ENCODE measurements around the gene CPPED1.

CPPED1 gene

GRCh38 chr16:12752159-12752558 lies 51.5 kb downstream of the CPPED1 start:
- no CpG with 5 or more reads among the region's 2 CpGs for WGBS (ENCODE audit: insufficient coverage)

GRCh38 chr16:12750554-12750918 lies 53.2 kb downstream of the CPPED1 start:
- Histone ChIP-seq H3K4me3 (ENCODE audit: control insufficient read depth in 1 of 7, extremely low read depth in 1 of 7, insufficient read depth in 4 of 7, low read depth in 2 of 7, low read length in 6 of 7) (no peak overlapping the region), H3K9me3 (ENCODE audit: control extremely low read depth in 1 of 5, control insufficient read depth in 4 of 5, insufficient read depth in 2 of 5, low read depth in 1 of 5, low read length in 4 of 5) (peaks cover 0 to 2% (median 0%) of the 10 kb centered on the region in 5 experiments), H3K27ac (ENCODE audit: insufficient read depth in 1 of 2, low read depth in 1 of 2, low read length in 2 of 2, poor library complexity in 1 of 2, severe bottlenecking in 2 of 2) (no peak overlapping the region), H3K36me3 (ENCODE audit: control insufficient read depth in 4 of 4, insufficient read depth in 4 of 4, low read length in 3 of 4) (peaks cover 0 to 6% (median 0%) of the 10 kb centered on the region in 4 experiments), H3K4me1 (ENCODE audit: control extremely low read depth in 1 of 4, control insufficient read depth in 4 of 4, insufficient read depth in 4 of 4, low read length in 3 of 4) (peaks cover 0 to 32% (median 4%) of the 10 kb centered on the region in 4 experiments), H3K27me3 (replicated peaks in 2 of 5; ENCODE audit: control insufficient read depth in 4 of 5, insufficient read depth in 5 of 5, low read length in 4 of 5) (no peaks in the 10 kb centered on the region)
- no peak for DNase-seq
- CTCF ChIA-PET, result no interaction called here
- 100% methylated on average over 4 of the region's 9 CpGs for WGBS (ENCODE audit: insufficient coverage)
- POLR2A ChIA-PET, result no interaction called here

More at GRCh38 chr16:12752159-12752558, 51.5 kb downstream of the CPPED1 start:
- peaks cover under 1 to 32% (median 4%) of the 10 kb centered on the region in 4 experiments for H3K4me1 ChIP-seq (ENCODE audit: control extremely low read depth in 1 of 4, control insufficient read depth in 4 of 4, insufficient read depth in 4 of 4, low read length in 3 of 4)
- no peaks in the 10 kb centered on the region for H3K27me3 ChIP-seq (replicated peaks in 2 of 5; ENCODE audit: control insufficient read depth in 4 of 5, insufficient read depth in 5 of 5, low read length in 4 of 5)
- POLR2A ChIA-PET, result no interaction called here
- no peaks in the 10 kb centered on the region for H3K9me3 ChIP-seq (ENCODE audit: control extremely low read depth in 1 of 5, control insufficient read depth in 4 of 5, insufficient read depth in 2 of 5, low read depth in 1 of 5, low read length in 4 of 5)
- no peak overlapping the region for H3K4me3 ChIP-seq (ENCODE audit: control insufficient read depth in 1 of 7, extremely low read depth in 1 of 7, insufficient read depth in 4 of 7, low read depth in 2 of 7, low read length in 6 of 7)
- peak in 2 of 3 donors; percentile 67 to 78 for DNase-seq
- no peak overlapping the region for H3K27ac ChIP-seq (ENCODE audit: insufficient read depth in 1 of 2, low read depth in 1 of 2, low read length in 2 of 2, poor library complexity in 1 of 2, severe bottlenecking in 2 of 2)
- CTCF ChIA-PET, result no interaction called here
- peaks cover 0 to 4% (median 0%) of the 10 kb centered on the region in 4 experiments for H3K36me3 ChIP-seq (ENCODE audit: control insufficient read depth in 4 of 4, insufficient read depth in 4 of 4, low read length in 3 of 4)

GRCh38 chr16:12749076-12749475 lies 54.6 kb downstream of the CPPED1 start:
- H3K4me1 ChIP-seq (ENCODE audit: control extremely low read depth in 1 of 4, control insufficient read depth in 4 of 4, insufficient read depth in 4 of 4, low read length in 3 of 4), result peaks cover 0 to 26% (median 4%) of the 10 kb centered on the region in 4 experiments
- WGBS (ENCODE audit: insufficient coverage), result 92% methylated on average over 1 of the region's 2 CpGs
- no peaks in the 10 kb centered on the region for H3K27me3 ChIP-seq (replicated peaks in 2 of 5; ENCODE audit: control insufficient read depth in 4 of 5, insufficient read depth in 5 of 5, low read length in 4 of 5)
- peaks cover 0 to 15% (median 5%) of the 10 kb centered on the region in 5 experiments for H3K9me3 ChIP-seq (ENCODE audit: control extremely low read depth in 1 of 5, control insufficient read depth in 4 of 5, insufficient read depth in 2 of 5, low read depth in 1 of 5, low read length in 4 of 5)
- no peak for DNase-seq
- H3K36me3 ChIP-seq (ENCODE audit: control insufficient read depth in 4 of 4, insufficient read depth in 4 of 4, low read length in 3 of 4), result peaks cover 0 to 9% (median 1%) of the 10 kb centered on the region in 4 experiments
- ChIA-PET POLR2A (interaction anchor here (0.7 kb wide), 1 partner anchor 93 kb away, joined by 7 read pairs; no protein-coding TSS in a partner anchor), CTCF (interaction anchor here (0.7 kb wide), 1 partner anchor 9 kb away, joined by 3 read pairs; no protein-coding TSS in a partner anchor)
- no peak overlapping the region for H3K27ac ChIP-seq (ENCODE audit: insufficient read depth in 1 of 2, low read depth in 1 of 2, low read length in 2 of 2, poor library complexity in 1 of 2, severe bottlenecking in 2 of 2)
- H3K4me3 ChIP-seq (ENCODE audit: control insufficient read depth in 1 of 7, extremely low read depth in 1 of 7, insufficient read depth in 4 of 7, low read depth in 2 of 7, low read length in 6 of 7), result no peak overlapping the region

GRCh38 chr16:12747827-12748226 lies 55.9 kb downstream of the CPPED1 start:
- H3K4me1 ChIP-seq (ENCODE audit: control extremely low read depth in 1 of 4, control insufficient read depth in 4 of 4, insufficient read depth in 4 of 4, low read length in 3 of 4), result peaks cover 0 to 15% (median 2%) of the 10 kb centered on the region in 4 experiments
- no peak overlapping the region for H3K4me3 ChIP-seq (ENCODE audit: control insufficient read depth in 1 of 7, extremely low read depth in 1 of 7, insufficient read depth in 4 of 7, low read depth in 2 of 7, low read length in 6 of 7)
- POLR2A ChIA-PET, result no interaction called here
- H3K9me3 ChIP-seq (ENCODE audit: control extremely low read depth in 1 of 5, control insufficient read depth in 4 of 5, insufficient read depth in 2 of 5, low read depth in 1 of 5, low read length in 4 of 5), result peaks cover 0 to 15% (median 5%) of the 10 kb centered on the region in 5 experiments
- H3K36me3 ChIP-seq (ENCODE audit: control insufficient read depth in 4 of 4, insufficient read depth in 4 of 4, low read length in 3 of 4), result peaks cover 0 to 9% (median 1%) of the 10 kb centered on the region in 4 experiments
- H3K27me3 ChIP-seq (replicated peaks in 2 of 5; ENCODE audit: control insufficient read depth in 4 of 5, insufficient read depth in 5 of 5, low read length in 4 of 5), result no peaks in the 10 kb centered on the region
- CTCF ChIA-PET, result no interaction called here
- DNase-seq, result no peak
- WGBS (ENCODE audit: insufficient coverage), result 97% methylated on average over 3 of the region's 7 CpGs
- H3K27ac ChIP-seq (ENCODE audit: insufficient read depth in 1 of 2, low read depth in 1 of 2, low read length in 2 of 2, poor library complexity in 1 of 2, severe bottlenecking in 2 of 2), result no peak overlapping the region

- Histone ChIP-seq H3K36me3 (ENCODE audit: control insufficient read depth in 4 of 4, insufficient read depth in 4 of 4, low read length in 3 of 4) (peaks cover 0 to 9% (median 1%) of the 10 kb centered on the region in 4 experiments), H3K27ac (ENCODE audit: insufficient read depth in 1 of 2, low read depth in 1 of 2, low read length in 2 of 2, poor library complexity in 1 of 2, severe bottlenecking in 2 of 2) (no peak overlapping the region), H3K4me1 (ENCODE audit: control extremely low read depth in 1 of 4, control insufficient read depth in 4 of 4, insufficient read depth in 4 of 4, low read length in 3 of 4) (peaks cover 0 to 14% (median 2%) of the 10 kb centered on the region in 4 experiments), H3K4me3 (ENCODE audit: control insufficient read depth in 1 of 7, extremely low read depth in 1 of 7, insufficient read depth in 4 of 7, low read depth in 2 of 7, low read length in 6 of 7) (no peak overlapping the region), H3K27me3 (replicated peaks in 2 of 5; ENCODE audit: control insufficient read depth in 4 of 5, insufficient read depth in 5 of 5, low read length in 4 of 5) (no peaks in the 10 kb centered on the region), H3K9me3 (ENCODE audit: control extremely low read depth in 1 of 5, control insufficient read depth in 4 of 5, insufficient read depth in 2 of 5, low read depth in 1 of 5, low read length in 4 of 5) (peaks cover 0 to 15% (median 5%) of the 10 kb centered on the region in 5 experiments)
- ChIA-PET CTCF (no interaction called here), POLR2A (no interaction called here)
- WGBS (ENCODE audit: insufficient coverage), result 100% methylated on average over 1 of the region's 2 CpGs
- no peak for DNase-seq
Measured at GRCh38 chr16:12747261-12747660, 56.4 kb downstream of the CPPED1 start.

- Histone ChIP-seq H3K36me3 (ENCODE audit: control insufficient read depth in 4 of 4, insufficient read depth in 4 of 4, low read length in 3 of 4) (peaks cover 3 to 17% (median 7%) of the 10 kb centered on the region in 4 experiments), H3K9me3 (ENCODE audit: control extremely low read depth in 1 of 5, control insufficient read depth in 4 of 5, insufficient read depth in 2 of 5, low read depth in 1 of 5, low read length in 4 of 5) (peaks cover 0 to 15% (median 5%) of the 10 kb centered on the region in 5 experiments), H3K4me1 (ENCODE audit: control extremely low read depth in 1 of 4, control insufficient read depth in 4 of 4, insufficient read depth in 4 of 4, low read length in 3 of 4) (peaks cover 0 to 2% (median under 1%) of the 10 kb centered on the region in 4 experiments), H3K27me3 (replicated peaks in 2 of 5; ENCODE audit: control insufficient read depth in 4 of 5, insufficient read depth in 5 of 5, low read length in 4 of 5) (no peaks in the 10 kb centered on the region), H3K4me3 (ENCODE audit: control insufficient read depth in 1 of 7, extremely low read depth in 1 of 7, insufficient read depth in 4 of 7, low read depth in 2 of 7, low read length in 6 of 7) (no peak overlapping the region), H3K27ac (ENCODE audit: insufficient read depth in 1 of 2, low read depth in 1 of 2, low read length in 2 of 2, poor library complexity in 1 of 2, severe bottlenecking in 2 of 2) (no peak overlapping the region)
- DNase-seq, result no peak
- CTCF ChIA-PET, result no interaction called here
- 100% methylated on average over 4 of the region's 4 CpGs for WGBS (ENCODE audit: insufficient coverage)
- POLR2A ChIA-PET, result no interaction called here
Measured at GRCh38 chr16:12744860-12745259, 58.8 kb downstream of the CPPED1 start.

DNA sequence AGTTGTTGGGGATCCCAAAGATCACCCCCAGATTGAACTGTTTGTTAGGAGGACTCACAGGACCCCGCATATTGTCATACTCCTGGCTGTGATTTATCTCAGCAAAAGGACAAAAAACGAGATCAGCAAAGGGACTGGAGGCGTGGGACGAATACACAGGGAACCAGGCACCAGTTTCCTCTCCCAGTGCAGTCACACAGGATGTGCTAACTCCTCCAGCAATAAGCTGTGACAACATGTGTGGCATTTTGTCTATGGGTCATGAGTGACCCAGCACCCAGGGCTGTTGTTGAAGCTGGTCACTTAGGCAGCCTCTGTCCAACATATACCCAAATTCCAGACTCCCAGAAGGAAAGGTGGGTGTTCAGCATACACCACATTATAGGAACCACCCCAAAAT lies 60.9 kb downstream of the CPPED1 start:
- CTCF ChIA-PET, result no interaction called here
- Histone ChIP-seq H3K4me3 (ENCODE audit: control insufficient read depth in 1 of 7, extremely low read depth in 1 of 7, insufficient read depth in 4 of 7, low read depth in 2 of 7, low read length in 6 of 7) (no peak overlapping the region), H3K36me3 (ENCODE audit: control insufficient read depth in 4 of 4, insufficient read depth in 4 of 4, low read length in 3 of 4) (peaks cover 3 to 19% (median 10%) of the 10 kb centered on the region in 4 experiments)

More for the DNA sequence above, 60.9 kb downstream of the CPPED1 start:
- POLR2A ChIA-PET, result no interaction called here
- DNase-seq, result no peak
- Histone ChIP-seq H3K27me3 (replicated peaks in 2 of 5; ENCODE audit: control insufficient read depth in 4 of 5, insufficient read depth in 5 of 5, low read length in 4 of 5) (no peaks in the 10 kb centered on the region), H3K4me1 (ENCODE audit: control extremely low read depth in 1 of 4, control insufficient read depth in 4 of 4, insufficient read depth in 4 of 4, low read length in 3 of 4) (no peaks in the 10 kb centered on the region), H3K27ac (ENCODE audit: insufficient read depth in 1 of 2, low read depth in 1 of 2, low read length in 2 of 2, poor library complexity in 1 of 2, severe bottlenecking in 2 of 2) (no peak overlapping the region), H3K9me3 (ENCODE audit: control extremely low read depth in 1 of 5, control insufficient read depth in 4 of 5, insufficient read depth in 2 of 5, low read depth in 1 of 5, low read length in 4 of 5) (peaks cover 0 to 21% (median 7%) of the 10 kb centered on the region in 5 experiments)
- 79% methylated on average over 4 of the region's 4 CpGs for WGBS (ENCODE audit: insufficient coverage)

Measured in common myeloid progenitor, CD34-positive (primary cell).